ENCODE data around the gene MYL3.

DNA sequence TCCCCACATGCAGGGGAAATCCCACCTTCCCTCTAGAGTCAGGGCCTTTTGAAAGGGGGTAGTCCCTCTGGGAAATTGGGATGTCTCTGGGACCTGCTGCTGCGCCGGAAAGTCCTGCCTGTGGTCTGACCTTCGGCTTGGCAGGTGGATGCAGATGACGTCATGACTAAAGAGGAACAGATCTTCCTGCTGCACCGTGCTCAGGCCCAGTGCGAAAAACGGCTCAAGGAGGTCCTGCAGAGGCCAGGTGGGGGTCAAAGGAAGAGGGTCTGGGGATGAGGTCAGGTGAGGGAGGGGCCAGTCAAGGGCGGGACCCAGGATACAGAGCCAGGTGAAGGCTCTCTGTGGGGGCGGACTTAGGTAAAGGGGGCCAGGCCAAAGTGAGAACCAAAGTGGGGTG is 30.5 kb upstream of the MYL3 start:
- TF ChIP-seq CTCF (IDR thresholded peaks at IDR 0.05; ENCODE audit: low read depth, low read length, poor library complexity, severe bottlenecking): no peak
- TF ChIP-seq EZH2phosphoT487 (IDR thresholded peaks at IDR 0.05; ENCODE audit: borderline replicate concordance, low read length): no peak

Measured in DOHH2 (cell line).